ENCODE measurements around the gene SAA4. TPM values are rescaled to one million over a fixed set of nuclear protein-coding genes. Genes with fewer than 3 reads are reported as not detected.
"Not testable (repeated sequence)": the region's sequence is repeated elsewhere in the genome, so short reads cannot be mapped to it uniquely, and the experiment has no call there.

The SAA4 gene
- total and polyA plus RNA-seq, 4 experiments from 2014 or later = not detected

DNA sequence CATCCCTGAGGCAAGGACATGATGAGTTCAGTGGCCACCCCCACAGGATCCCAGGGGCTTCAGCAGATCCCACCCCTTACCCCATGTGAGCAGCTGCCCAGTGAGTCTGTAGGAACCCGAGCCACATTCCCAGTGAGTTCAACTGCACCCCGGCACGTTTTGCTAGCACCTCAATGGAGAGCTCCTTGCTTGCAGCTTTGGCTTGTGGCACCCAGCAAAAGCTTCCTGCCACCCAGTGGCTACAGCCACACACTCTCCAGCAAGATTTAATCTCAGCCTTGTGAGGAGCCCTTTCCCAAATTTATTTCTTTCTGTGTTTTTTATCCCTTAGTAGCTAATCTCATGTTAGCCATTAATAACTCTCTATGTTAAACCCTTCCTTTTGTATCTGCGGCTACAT is 33.5 kb upstream of the SAA4 start:
- Histone ChIP-seq H3K27me3 (ENCODE audit: insufficient read depth, low read length) (no peaks in the 10 kb centered on the region), H3K4me3 (ENCODE audit: low read length in 2 of 2) (no peak overlapping the region), H3K36me3 (ENCODE audit: insufficient read depth, low read length) (no peaks in the 10 kb centered on the region), H3K9me3 (ENCODE audit: control insufficient read depth in 1 of 2, low read length in 2 of 2) (no peaks in the 10 kb centered on the region), H3K27ac (ENCODE audit: low read depth, low read length) (no peak overlapping the region), H3K4me1 (ENCODE audit: insufficient read depth, low read length) (no peaks in the 10 kb centered on the region)
- intact Hi-C loops (cut with micrococcal nuclease) = no loop called here
- DNase-seq = no peak
- H3K27ac Mint-ChIP-seq = peak overlapping the region in 1 of 7 donors; percentile 26
- ChIA-PET CTCF (ENCODE audit: partially characterized antibody) (no interaction called here), POLR2A (ENCODE audit: partially characterized antibody) (no interaction called here)
- peaks cover 0 to 3% (median under 1%) of the 10 kb centered on the region in 4 donors for H3K4me1 Mint-ChIP-seq
- peaks cover 0 to 4% (median 0%) of the 10 kb centered on the region in 8 donors for H3K9me3 Mint-ChIP-seq
- no peak overlapping the region for H3K4me3 Mint-ChIP-seq
- peaks cover 2 to 9% of the 10 kb centered on the region in 2 donors for H3K36me3 Mint-ChIP-seq
- no peaks in the 10 kb centered on the region for H3K27me3 Mint-ChIP-seq

DNA sequence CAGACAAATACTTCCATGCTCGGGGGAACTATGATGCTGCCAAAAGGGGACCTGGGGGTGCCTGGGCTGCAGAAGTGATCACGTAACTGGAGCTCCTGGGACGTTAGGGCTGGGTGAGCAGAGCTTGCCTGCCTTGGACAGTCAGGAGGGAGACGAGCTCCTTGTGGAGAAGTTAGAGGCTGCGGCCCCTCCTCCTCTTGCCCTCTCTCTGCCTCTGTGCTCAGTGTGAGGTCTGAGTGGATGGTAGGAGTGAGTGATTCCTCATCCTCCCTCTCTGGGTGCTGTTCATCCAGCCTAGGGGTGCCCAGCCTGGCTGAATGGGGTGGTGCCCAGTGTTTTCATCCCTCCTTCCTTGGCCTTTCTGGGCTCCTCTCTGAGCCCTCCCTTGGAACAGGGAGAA is 32.6 kb upstream of the SAA4 start:
- POLR2A ChIA-PET (ENCODE audit: partially characterized antibody) = not testable (repeated sequence)

DNA sequence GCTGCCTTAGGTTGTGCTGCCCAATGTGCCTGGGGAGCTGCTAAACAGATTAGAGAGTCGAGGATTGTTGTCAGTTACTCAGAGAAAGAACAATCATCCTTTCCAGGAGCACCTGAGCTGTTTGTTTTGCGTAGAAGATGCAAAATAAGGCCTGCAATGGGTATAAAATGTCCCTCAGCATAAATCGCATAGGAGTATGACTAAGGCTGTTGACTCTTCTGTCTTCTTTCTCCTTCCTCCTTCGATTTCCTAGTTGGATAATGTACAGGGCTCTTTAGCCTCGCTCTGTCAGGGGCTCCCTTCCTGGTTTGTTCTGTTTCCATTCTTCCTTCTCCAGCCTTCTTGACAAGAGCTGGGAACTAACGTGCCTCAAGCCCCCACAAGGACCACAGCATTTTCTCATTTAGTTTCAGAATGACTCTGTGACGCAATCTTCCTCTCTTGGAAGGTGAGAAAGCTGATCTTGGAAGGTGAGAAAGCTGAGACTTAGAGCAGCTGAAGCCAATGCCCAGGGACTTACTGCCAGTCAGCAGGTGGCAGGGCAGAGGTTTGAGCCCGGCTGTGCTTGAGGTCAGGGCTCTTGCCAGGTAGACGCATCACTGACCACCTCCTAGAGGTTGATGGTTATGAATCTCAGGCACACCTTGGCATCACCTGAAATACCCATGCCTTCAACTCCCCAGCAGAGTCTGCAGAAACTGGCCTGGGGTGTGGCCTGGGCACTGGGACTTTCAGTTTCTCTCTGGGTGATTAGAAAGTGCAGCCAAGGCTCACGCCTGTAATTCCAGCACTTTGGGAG is 30.9 kb upstream of the SAA4 start:
- H3K27me3 ChIP-seq (ENCODE audit: insufficient read depth, low read length); H3K9me3 Mint-ChIP-seq; H3K27ac ChIP-seq (ENCODE audit: low read depth, low read length); DNase-seq; CTCF ChIA-PET (ENCODE audit: partially characterized antibody); H3K9me3 ChIP-seq (ENCODE audit: control insufficient read depth in 1 of 2, low read length in 2 of 2); H3K36me3 Mint-ChIP-seq; POLR2A ChIA-PET (ENCODE audit: partially characterized antibody); intact Hi-C loops (cut with micrococcal nuclease); H3K27me3 Mint-ChIP-seq; H3K4me1 Mint-ChIP-seq; H3K36me3 ChIP-seq (ENCODE audit: insufficient read depth, low read length); H3K4me1 ChIP-seq (ENCODE audit: insufficient read depth, low read length); H3K4me3 ChIP-seq (ENCODE audit: low read length in 2 of 2): not testable (repeated sequence)
- peak overlapping the region in 6 of 8 donors; percentile 40 to 61 (median 56) for H3K4me3 Mint-ChIP-seq
- peak overlapping the region in 5 of 7 donors; percentile 66 to 83 (median 73) for H3K27ac Mint-ChIP-seq

More for the DNA sequence above, 32.6 kb upstream of the SAA4 start:
- H3K36me3 Mint-ChIP-seq; DNase-seq; H3K36me3 ChIP-seq (ENCODE audit: insufficient read depth, low read length); H3K4me3 Mint-ChIP-seq; H3K9me3 ChIP-seq (ENCODE audit: control insufficient read depth in 1 of 2, low read length in 2 of 2); H3K27ac Mint-ChIP-seq; H3K4me1 Mint-ChIP-seq; CTCF ChIA-PET (ENCODE audit: partially characterized antibody); intact Hi-C loops (cut with micrococcal nuclease); H3K27me3 Mint-ChIP-seq; H3K4me1 ChIP-seq (ENCODE audit: insufficient read depth, low read length); H3K27me3 ChIP-seq (ENCODE audit: insufficient read depth, low read length); H3K4me3 ChIP-seq (ENCODE audit: low read length in 2 of 2); H3K9me3 Mint-ChIP-seq; H3K27ac ChIP-seq (ENCODE audit: low read depth, low read length): not testable (repeated sequence)

DNA sequence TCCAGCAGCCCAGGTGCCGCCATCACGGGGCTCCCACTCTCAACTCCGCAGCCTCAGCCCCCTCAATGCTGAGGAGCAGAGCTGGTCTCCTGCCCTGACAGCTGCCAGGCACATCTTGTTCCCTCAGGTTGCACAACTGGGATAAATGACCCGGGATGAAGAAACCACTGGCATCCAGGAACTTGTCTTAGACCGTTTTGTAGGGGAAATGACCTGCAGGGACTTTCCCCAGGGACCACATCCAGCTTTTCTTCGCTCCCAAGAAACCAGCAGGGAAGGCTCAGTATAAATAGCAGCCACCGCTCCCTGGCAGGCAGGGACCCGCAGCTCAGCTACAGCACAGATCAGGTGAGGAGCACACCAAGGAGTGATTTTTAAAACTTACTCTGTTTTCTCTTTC is 29.3 kb upstream of the SAA4 start, which contains the start of gene SAA1:
SAA1 (plus strand) TSS at position 316 of the 400 bp plus-strand sequence. CDS start 624 bp downstream, outside the sequence.
- no peak for DNase-seq
- H3K27me3 Mint-ChIP-seq = no peaks in the 10 kb centered on the region
- Histone ChIP-seq H3K9me3 (ENCODE audit: control insufficient read depth in 1 of 2, low read length in 2 of 2) (no peaks in the 10 kb centered on the region), H3K36me3 (ENCODE audit: insufficient read depth, low read length) (no peaks in the 10 kb centered on the region), H3K27me3 (ENCODE audit: insufficient read depth, low read length) (no peaks in the 10 kb centered on the region), H3K27ac (ENCODE audit: low read depth, low read length) (no peak within 1 kb of the TSS), H3K4me1 (ENCODE audit: insufficient read depth, low read length) (no peaks in the 10 kb centered on the region), H3K4me3 (ENCODE audit: low read length in 2 of 2) (no peak within 1 kb of the TSS)
- no peak within 1 kb of the TSS for H3K4me3 Mint-ChIP-seq
- H3K36me3 Mint-ChIP-seq = no peaks in the 10 kb centered on the region
- H3K4me1 Mint-ChIP-seq = peaks cover 0 to 3% (median 0%) of the 10 kb centered on the region in 4 donors
- H3K27ac Mint-ChIP-seq = peak within 1 kb of the TSS in 1 of 7 donors; percentile 44
- peaks cover 0 to 3% (median 0%) of the 10 kb centered on the region in 8 donors for H3K9me3 Mint-ChIP-seq
- POLR2A ChIA-PET (ENCODE audit: partially characterized antibody) = no interaction called here
- intact Hi-C loops (cut with micrococcal nuclease) = no loop called here
- CTCF ChIA-PET (ENCODE audit: partially characterized antibody) = no interaction called here

DNA sequence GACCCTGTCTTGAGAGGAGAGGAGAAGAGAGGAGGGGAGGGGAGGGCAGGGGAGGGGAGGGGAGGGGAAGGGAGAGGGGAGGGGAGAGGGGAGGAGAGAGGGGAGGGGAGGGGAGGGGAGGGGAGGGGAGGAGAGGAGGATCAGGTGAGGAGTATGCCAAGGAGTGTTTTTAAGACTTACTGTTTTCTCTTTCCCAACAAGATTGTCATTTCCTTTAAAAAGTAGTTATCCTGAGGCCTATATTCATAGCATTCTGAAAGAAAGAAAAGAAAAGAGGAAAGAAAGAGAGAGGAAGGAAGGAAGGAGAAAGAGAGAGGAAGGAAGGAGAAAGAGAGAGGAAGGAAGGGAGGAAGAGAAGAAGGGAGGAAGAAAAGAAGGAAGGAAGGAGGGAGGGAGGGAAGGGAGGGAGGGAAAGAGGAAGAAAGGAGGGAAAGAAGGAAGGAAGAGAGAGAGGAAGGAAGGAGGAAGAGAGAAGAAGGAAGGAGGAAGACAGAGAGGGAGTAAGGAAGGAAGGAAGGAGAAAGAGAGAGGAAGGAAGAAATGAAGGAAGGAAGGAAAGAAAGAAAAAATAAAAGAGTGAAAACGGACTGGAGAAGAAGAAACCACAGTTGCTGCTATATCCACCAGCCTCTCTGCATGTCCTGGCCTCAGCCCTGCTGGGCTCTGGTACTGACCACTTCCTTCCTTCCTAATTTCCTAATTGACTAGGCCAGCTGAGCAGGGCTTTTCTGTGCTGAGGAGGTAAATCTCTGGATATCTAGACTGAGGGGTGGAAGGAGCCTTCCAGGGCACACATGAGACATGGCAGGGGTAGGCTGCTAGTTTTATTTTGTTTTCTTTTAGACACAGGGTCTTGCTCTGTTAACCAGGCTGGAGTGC is 28.3 kb upstream of the SAA4 start:
- H3K36me3 Mint-ChIP-seq = no peaks in the 10 kb centered on the region
- CTCF ChIA-PET (ENCODE audit: partially characterized antibody) = no interaction called here
- intact Hi-C loops (cut with micrococcal nuclease) = no loop called here

DNA sequence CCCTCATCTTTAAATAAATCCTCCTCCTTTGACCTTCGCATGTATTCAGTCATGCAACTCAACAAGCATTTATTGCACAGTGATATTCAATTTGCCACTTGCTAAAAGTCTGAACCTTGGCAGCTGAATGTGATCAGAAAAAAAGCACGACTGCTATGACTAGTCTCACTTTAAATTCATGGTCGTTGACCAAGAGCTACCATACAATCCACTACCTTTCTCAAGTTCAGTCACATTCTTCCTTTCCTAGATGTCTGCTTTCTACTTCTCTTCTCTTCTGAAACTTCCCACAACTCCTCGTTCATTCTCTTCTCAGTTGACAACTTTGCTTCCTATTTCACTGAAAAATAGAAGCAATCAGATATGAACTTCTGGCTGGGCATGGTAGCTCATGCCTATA is 27.4 kb upstream of the SAA4 start:
- Mint-ChIP-seq H3K27ac (no peak overlapping the region), H3K4me3 (no peak overlapping the region), H3K27me3 (no peaks in the 10 kb centered on the region), H3K4me1 (no peaks in the 10 kb centered on the region), H3K9me3 (peaks cover 0 to 3% (median 0%) of the 10 kb centered on the region in 8 donors), H3K36me3 (no peaks in the 10 kb centered on the region)
- no peak for DNase-seq
- POLR2A ChIA-PET (ENCODE audit: partially characterized antibody) = no interaction called here
- H3K27ac ChIP-seq (ENCODE audit: low read depth, low read length) = no peak overlapping the region
- no peaks in the 10 kb centered on the region for H3K9me3 ChIP-seq (ENCODE audit: control insufficient read depth in 1 of 2, low read length in 2 of 2)
- H3K36me3 ChIP-seq (ENCODE audit: insufficient read depth, low read length) = no peaks in the 10 kb centered on the region
- CTCF ChIA-PET (ENCODE audit: partially characterized antibody) = no interaction called here
- no peaks in the 10 kb centered on the region for H3K4me1 ChIP-seq (ENCODE audit: insufficient read depth, low read length)
- no peak overlapping the region for H3K4me3 ChIP-seq (ENCODE audit: low read length in 2 of 2)
- intact Hi-C loops (cut with micrococcal nuclease) = no loop called here
- H3K27me3 ChIP-seq (ENCODE audit: insufficient read depth, low read length) = peaks cover 3% of the 10 kb centered on the region

More for the DNA sequence above, 28.3 kb upstream of the SAA4 start:
- DNase-seq = no peak
- peak overlapping the region in 1 of 7 donors; percentile 75 for H3K27ac Mint-ChIP-seq
- H3K27ac ChIP-seq (ENCODE audit: low read depth, low read length) = no peak overlapping the region
- H3K4me1 Mint-ChIP-seq = no peaks in the 10 kb centered on the region
- H3K4me1 ChIP-seq (ENCODE audit: insufficient read depth, low read length) = no peaks in the 10 kb centered on the region
- no peak overlapping the region for H3K4me3 ChIP-seq (ENCODE audit: low read length in 2 of 2)
- no peaks in the 10 kb centered on the region for H3K9me3 ChIP-seq (ENCODE audit: control insufficient read depth in 1 of 2, low read length in 2 of 2)
- no peak overlapping the region for H3K4me3 Mint-ChIP-seq
- POLR2A ChIA-PET (ENCODE audit: partially characterized antibody) = no interaction called here
- peaks cover 0 to 3% (median 0%) of the 10 kb centered on the region in 8 donors for H3K9me3 Mint-ChIP-seq
- no peaks in the 10 kb centered on the region for H3K36me3 ChIP-seq (ENCODE audit: insufficient read depth, low read length)
- H3K27me3 ChIP-seq (ENCODE audit: insufficient read depth, low read length) = no peaks in the 10 kb centered on the region
- no peaks in the 10 kb centered on the region for H3K27me3 Mint-ChIP-seq

DNA sequence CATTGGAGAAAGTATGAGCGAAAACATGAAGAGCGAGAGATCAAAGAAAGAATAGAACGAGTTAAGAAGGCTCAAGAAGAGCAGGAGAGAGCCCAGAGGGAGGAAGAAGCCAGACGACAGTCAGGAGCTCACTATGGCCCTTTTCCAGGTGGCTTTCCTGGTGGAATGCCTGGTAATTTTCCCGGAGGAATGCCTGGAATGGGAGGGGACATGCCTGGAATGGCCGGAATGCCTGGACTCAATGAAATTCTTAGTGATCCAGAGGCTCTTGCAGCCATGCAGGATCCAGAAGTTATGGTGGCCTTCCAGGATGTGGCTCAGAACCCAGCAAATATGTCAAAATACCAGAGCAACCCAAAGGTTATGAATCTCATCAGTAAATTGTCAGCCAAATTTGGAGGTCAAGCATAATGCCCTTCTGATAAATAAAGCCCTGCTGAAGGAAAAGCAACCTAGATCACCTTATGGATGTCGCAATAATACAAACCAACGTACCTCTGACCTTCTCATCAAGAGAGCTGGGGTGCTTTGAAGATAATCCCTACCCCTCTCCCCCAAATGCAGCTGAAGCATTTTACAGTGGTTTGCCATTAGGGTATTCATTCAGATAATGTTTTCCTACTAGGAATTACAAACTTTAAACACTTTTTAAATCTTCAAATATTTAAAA is 26.2 kb upstream of the SAA4 start:
- H3K9me3 ChIP-seq (ENCODE audit: control insufficient read depth in 1 of 2, low read length in 2 of 2); CTCF ChIA-PET (ENCODE audit: partially characterized antibody); H3K9me3 Mint-ChIP-seq; H3K4me3 ChIP-seq (ENCODE audit: low read length in 2 of 2); POLR2A ChIA-PET (ENCODE audit: partially characterized antibody); H3K36me3 ChIP-seq (ENCODE audit: insufficient read depth, low read length); H3K27ac Mint-ChIP-seq; H3K4me3 Mint-ChIP-seq; H3K36me3 Mint-ChIP-seq; H3K27me3 ChIP-seq (ENCODE audit: insufficient read depth, low read length); DNase-seq; H3K4me1 Mint-ChIP-seq; H3K27me3 Mint-ChIP-seq; H3K4me1 ChIP-seq (ENCODE audit: insufficient read depth, low read length); intact Hi-C loops (cut with micrococcal nuclease); H3K27ac ChIP-seq (ENCODE audit: low read depth, low read length): not testable (repeated sequence)
